ENCODE results near the gene TCF21.

The TCF21 gene

GRCh38 chr6:133889557-133890403 lies 867 bp downstream of the TCF21 start:
- DNase-seq (ENCODE audit: low read depth in 1 of 2, low spot score in 1 of 2), result no peak

- no peak for DNase-seq (ENCODE audit: low read depth in 1 of 2, low spot score in 1 of 2)
Observed at GRCh38 chr6:133890711-133891148, 1.8 kb downstream of the TCF21 start.

GRCh38 chr6:133891149-133891926 lies 2.4 kb downstream of the TCF21 start:
- DNase-seq (ENCODE audit: low read depth in 1 of 2, low spot score in 1 of 2), result no peak

- no peak for DNase-seq (ENCODE audit: low read depth in 1 of 2, low spot score in 1 of 2)
Observed at GRCh38 chr6:133891927-133892812, 3.3 kb downstream of the TCF21 start.

- DNase-seq (ENCODE audit: low read depth in 1 of 2, low spot score in 1 of 2), result no peak
Observed at GRCh38 chr6:133892813-133893691, 4.1 kb downstream of the TCF21 start.

GRCh38 chr6:133893946-133894345 lies 5.0 kb downstream of the TCF21 start:
- no peak for DNase-seq (ENCODE audit: low read depth in 1 of 2, low spot score in 1 of 2)

- no peak for DNase-seq (ENCODE audit: low read depth in 1 of 2, low spot score in 1 of 2)
Observed at GRCh38 chr6:133894369-133894768, 5.5 kb downstream of the TCF21 start.

GRCh38 chr6:133894795-133895358 lies 6.0 kb downstream of the TCF21 start:
- DNase-seq (ENCODE audit: low read depth in 1 of 2, low spot score in 1 of 2), result no peak

- no peak for DNase-seq (ENCODE audit: low read depth in 1 of 2, low spot score in 1 of 2)
Observed at GRCh38 chr6:133895573-133896343, 6.8 kb downstream of the TCF21 start.

GRCh38 chr6:133896344-133896721 lies 7.4 kb downstream of the TCF21 start:
- DNase-seq (ENCODE audit: low read depth in 1 of 2, low spot score in 1 of 2), result no peak

- DNase-seq (ENCODE audit: low read depth in 1 of 2, low spot score in 1 of 2), result no peak
Observed at GRCh38 chr6:133898263-133898662, 9.3 kb downstream of the TCF21 start.

- no peak for DNase-seq (ENCODE audit: low read depth in 1 of 2, low spot score in 1 of 2)
Observed at GRCh38 chr6:133899556-133899955, 10.6 kb downstream of the TCF21 start.

GRCh38 chr6:133903855-133904254 lies 14.9 kb downstream of the TCF21 start:
- DNase-seq (ENCODE audit: low read depth in 1 of 2, low spot score in 1 of 2), result no peak

- DNase-seq (ENCODE audit: low read depth in 1 of 2, low spot score in 1 of 2), result no peak
Observed at GRCh38 chr6:133906050-133906449, 17.1 kb downstream of the TCF21 start.

GRCh38 chr6:133916650-133917151 lies 27.8 kb downstream of the TCF21 start:
- DNase-seq (ENCODE audit: low read depth in 1 of 2, low spot score in 1 of 2), result peak; percentile 55 to 70

- no peak for DNase-seq (ENCODE audit: low read depth in 1 of 2, low spot score in 1 of 2)
Observed at GRCh38 chr6:133917781-133918180, 28.9 kb downstream of the TCF21 start.

GRCh38 chr6:133918208-133918930 lies 29.5 kb downstream of the TCF21 start:
- DNase-seq (ENCODE audit: low read depth in 1 of 2, low spot score in 1 of 2), result no peak

GRCh38 chr6:133919362-133919761 lies 30.4 kb downstream of the TCF21 start:
- no peak for DNase-seq (ENCODE audit: low read depth in 1 of 2, low spot score in 1 of 2)

Data from activated CD4-positive, alpha-beta T cell treated with anti-CD3 and anti-CD28 coated beads, Interleukin-2, amount 50 U/mL, for 24 hours (primary cell).